ENCODE data around the gene ELOB.

DNA sequence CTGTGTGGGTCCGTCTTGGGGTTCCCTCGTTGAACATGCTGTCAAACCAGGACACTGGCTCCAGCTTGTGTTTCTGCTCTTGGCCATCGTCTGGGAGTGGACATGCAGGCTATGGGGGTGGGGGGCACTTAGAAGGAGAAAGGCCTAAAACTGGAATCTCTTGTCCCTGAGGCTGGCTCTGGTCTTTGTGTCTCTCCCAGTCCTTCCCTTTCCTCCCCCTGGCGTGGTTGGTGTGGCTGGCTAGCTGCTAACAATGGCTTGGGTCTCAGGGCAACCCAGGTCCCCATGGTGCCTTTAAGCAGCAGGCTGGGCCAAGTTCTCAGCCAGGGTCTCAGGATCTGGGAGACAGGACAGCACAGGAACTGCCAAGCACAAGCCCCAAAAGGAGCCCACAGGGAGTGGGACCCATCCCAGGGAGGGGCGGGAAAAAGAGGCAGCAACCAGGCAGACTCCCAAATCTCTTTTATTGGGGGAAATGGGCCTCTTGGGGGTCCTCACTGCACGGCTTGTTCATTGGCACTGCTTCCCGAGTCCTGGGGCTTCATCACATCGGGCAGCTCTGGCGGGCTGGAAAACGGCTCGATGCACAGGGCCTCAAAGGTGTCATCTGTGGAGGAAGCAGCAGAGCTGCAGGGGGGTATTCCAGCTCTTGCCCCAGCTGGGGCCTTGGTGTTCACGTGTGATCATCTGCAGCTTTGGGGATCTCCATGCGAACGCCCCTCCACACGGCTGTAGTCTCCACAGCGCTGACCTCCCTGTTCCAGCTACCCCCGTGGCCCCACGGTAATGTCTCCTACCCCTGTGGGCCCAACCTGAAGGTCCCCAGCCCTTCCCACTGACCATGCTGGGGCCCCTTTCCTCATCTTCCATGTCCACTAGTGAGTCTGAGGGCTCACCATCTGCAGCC lies 5.3 kb downstream of the ELOB start:
- TF ChIP-seq, protein P1, sequence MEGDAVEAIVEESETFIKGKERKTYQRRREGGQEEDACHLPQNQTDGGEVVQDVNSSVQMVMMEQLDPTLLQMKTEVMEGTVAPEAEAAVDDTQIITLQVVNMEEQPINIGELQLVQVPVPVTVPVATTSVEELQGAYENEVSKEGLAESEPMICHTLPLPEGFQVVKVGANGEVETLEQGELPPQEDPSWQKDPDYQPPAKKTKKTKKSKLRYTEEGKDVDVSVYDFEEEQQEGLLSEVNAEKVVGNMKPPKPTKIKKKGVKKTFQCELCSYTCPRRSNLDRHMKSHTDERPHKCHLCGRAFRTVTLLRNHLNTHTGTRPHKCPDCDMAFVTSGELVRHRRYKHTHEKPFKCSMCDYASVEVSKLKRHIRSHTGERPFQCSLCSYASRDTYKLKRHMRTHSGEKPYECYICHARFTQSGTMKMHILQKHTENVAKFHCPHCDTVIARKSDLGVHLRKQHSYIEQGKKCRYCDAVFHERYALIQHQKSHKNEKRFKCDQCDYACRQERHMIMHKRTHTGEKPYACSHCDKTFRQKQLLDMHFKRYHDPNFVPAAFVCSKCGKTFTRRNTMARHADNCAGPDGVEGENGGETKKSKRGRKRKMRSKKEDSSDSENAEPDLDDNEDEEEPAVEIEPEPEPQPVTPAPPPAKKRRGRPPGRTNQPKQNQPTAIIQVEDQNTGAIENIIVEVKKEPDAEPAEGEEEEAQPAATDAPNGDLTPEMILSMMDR (IDR thresholded peaks at IDR 0.05), result no peak
- TF ChIP-seq POLR2A (IDR thresholded peaks at IDR 0.05), result no peak

Data from testis (tissue), 2 donors.